Trophoblast cell (in vitro differentiated cells and primary cell): ENCODE results near the gene NRXN3.
A peak's percentile ranks its signal among the peaks of the same experiment; 100 is the strongest.

Source experiments
- DNase-seq, 2 donors: peaks; one replicate each; pipeline ENCODE4 v3.0.0-alpha.2; 2016
- H2AFZ ChIP-seq: 2 replicates; pipeline ENCODE4 v1.6.1; 2013; ENCODE audit warnings: low read length, moderate library complexity, mild to moderate bottlenecking; ENCODE audit not compliant: insufficient read depth, poor library complexity
- H2AK5ac ChIP-seq: 2 replicates; pipeline ENCODE4 v1.6.1; 2013; ENCODE audit warnings: mild to moderate bottlenecking, low read length
- H2BK120ac ChIP-seq: 2 replicates; pipeline ENCODE4 v1.6.1; 2013; ENCODE audit warnings: low read length, mild to moderate bottlenecking, moderate library complexity; ENCODE audit not compliant: insufficient read depth, poor library complexity
- H2BK12ac ChIP-seq: 2 replicates; pipeline ENCODE4 v1.6.1; 2013; ENCODE audit warnings: mild to moderate bottlenecking, low read length, moderate library complexity
- H2BK5ac ChIP-seq: 2 replicates; pipeline ENCODE4 v1.6.1; 2013; ENCODE audit warnings: low read length, low read depth, moderate library complexity, mild to moderate bottlenecking; ENCODE audit not compliant: poor library complexity
- H3K14ac ChIP-seq: 2 replicates; pipeline ENCODE4 v1.6.1; 2013; ENCODE audit warnings: mild to moderate bottlenecking, low read length
- H3K18ac ChIP-seq: 2 replicates; pipeline ENCODE4 v1.6.1; 2013; ENCODE audit warnings: mild to moderate bottlenecking, low read length
- H3K23ac ChIP-seq: 2 replicates; pipeline ENCODE4 v1.6.1; 2013; ENCODE audit warnings: low read length
- H3K27ac ChIP-seq: 2 replicates; pipeline ENCODE4 v1.5.1; 2013; ENCODE audit warnings: low read depth, mild to moderate bottlenecking, inconsistent platforms, low read length, moderate library complexity
- H3K27me3 ChIP-seq: 2 replicates; pipeline ENCODE4 v1.6.1; 2013; ENCODE audit warnings: inconsistent platforms, mild to moderate bottlenecking, low read length, moderate library complexity; ENCODE audit not compliant: insufficient read depth
- H3K36me3 ChIP-seq, 2 experiments: 1 replicate in 1 of 2; 2 replicates in 1 of 2; pipeline ENCODE4 v1.6.1; 2013; ENCODE audit warnings: low read length in 2 of 2, mild to moderate bottlenecking in 2 of 2, moderate library complexity in 1 of 2; ENCODE audit not compliant: insufficient read depth in 2 of 2, control insufficient read depth in 1 of 2
- H3K4ac ChIP-seq: 2 replicates; pipeline ENCODE4 v1.6.1; 2013; ENCODE audit warnings: low read depth, mild to moderate bottlenecking, low read length, moderate library complexity
- H3K4me1 ChIP-seq, 2 experiments: 1 replicate in 1 of 2; 2 replicates in 1 of 2; pipeline ENCODE4 v1.6.1; 2013; ENCODE audit warnings: low read length in 2 of 2, mild to moderate bottlenecking in 2 of 2, moderate library complexity in 1 of 2; ENCODE audit not compliant: insufficient read depth in 2 of 2, control insufficient read depth in 1 of 2
- H3K4me2 ChIP-seq: 2 replicates; pipeline ENCODE4 v1.6.1; 2013; ENCODE audit warnings: inconsistent platforms, mild to moderate bottlenecking, low read length, moderate library complexity
- H3K4me3 ChIP-seq: 2 replicates; pipeline ENCODE4 v1.5.1; 2013; ENCODE audit warnings: mild to moderate bottlenecking, low read depth, low read length, inconsistent platforms
- H3K79me1 ChIP-seq: one replicate; pipeline ENCODE4 v1.6.1; 2013; ENCODE audit warnings: low read length
- H3K79me2 ChIP-seq: 2 replicates; pipeline ENCODE4 v1.6.1; 2013; ENCODE audit warnings: low read length, mild to moderate bottlenecking; ENCODE audit not compliant: control insufficient read depth, insufficient read depth, poor library complexity
- H3K9ac ChIP-seq: 2 replicates; pipeline ENCODE4 v1.6.1; 2013; ENCODE audit warnings: mild to moderate bottlenecking, low read length
- H3K9me3 ChIP-seq: 2 replicates; pipeline ENCODE4 v1.6.1; 2013; ENCODE audit warnings: low read depth, mild to moderate bottlenecking, control low read depth, inconsistent platforms, low read length; ENCODE audit not compliant: insufficient read depth
- H4K12ac ChIP-seq: 2 replicates; pipeline ENCODE4 v1.6.1; 2013; ENCODE audit warnings: low read depth, mild to moderate bottlenecking, low read length, moderate library complexity
- H4K8ac ChIP-seq: 2 replicates; pipeline ENCODE4 v1.6.1; 2013; ENCODE audit warnings: low read depth, mild to moderate bottlenecking, low read length, moderate library complexity
- H4K91ac ChIP-seq: one replicate; pipeline ENCODE4 v1.6.1; 2013; ENCODE audit warnings: low read depth, mild to moderate bottlenecking, low read length, moderate library complexity
- WGBS: extraction: QIAGEN DNeasy Blood & Tissue Kit; methylation state at CpG from one replicate; pipeline ENCODE4 v1.1.7; 2013; ENCODE audit warnings: missing lambda C conversion rate; ENCODE audit not compliant: insufficient read length, insufficient coverage; ENCODE audit errors: extremely low coverage; 5-methylcytosine and 5-hydroxymethylcytosine counted together

Gene NRXN3

DNA sequence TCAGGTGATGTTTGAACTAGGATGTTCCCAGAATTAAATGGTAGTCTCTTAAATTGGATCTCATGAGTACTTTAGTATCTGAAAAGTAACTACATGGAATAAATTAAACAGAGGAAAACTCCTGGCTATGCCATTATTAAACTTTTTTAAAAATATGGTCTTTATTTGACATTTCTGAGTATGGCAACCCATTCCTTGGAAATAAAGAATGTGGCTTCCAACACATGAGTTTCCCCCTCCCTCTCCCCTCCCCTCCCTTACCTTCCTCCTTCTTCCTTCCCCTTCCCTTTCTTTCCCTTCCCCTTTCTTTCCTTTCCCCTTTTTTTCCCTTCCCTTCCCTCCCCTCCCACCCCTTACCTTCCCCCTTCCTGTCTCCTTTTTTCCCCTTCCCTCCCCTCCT, 1100.9 kb downstream of the NRXN3 start:
- Histone ChIP-seq H3K4me2 (no peak overlapping the region), H3K14ac (no peak overlapping the region)
- DNase-seq = no peak

DNA sequence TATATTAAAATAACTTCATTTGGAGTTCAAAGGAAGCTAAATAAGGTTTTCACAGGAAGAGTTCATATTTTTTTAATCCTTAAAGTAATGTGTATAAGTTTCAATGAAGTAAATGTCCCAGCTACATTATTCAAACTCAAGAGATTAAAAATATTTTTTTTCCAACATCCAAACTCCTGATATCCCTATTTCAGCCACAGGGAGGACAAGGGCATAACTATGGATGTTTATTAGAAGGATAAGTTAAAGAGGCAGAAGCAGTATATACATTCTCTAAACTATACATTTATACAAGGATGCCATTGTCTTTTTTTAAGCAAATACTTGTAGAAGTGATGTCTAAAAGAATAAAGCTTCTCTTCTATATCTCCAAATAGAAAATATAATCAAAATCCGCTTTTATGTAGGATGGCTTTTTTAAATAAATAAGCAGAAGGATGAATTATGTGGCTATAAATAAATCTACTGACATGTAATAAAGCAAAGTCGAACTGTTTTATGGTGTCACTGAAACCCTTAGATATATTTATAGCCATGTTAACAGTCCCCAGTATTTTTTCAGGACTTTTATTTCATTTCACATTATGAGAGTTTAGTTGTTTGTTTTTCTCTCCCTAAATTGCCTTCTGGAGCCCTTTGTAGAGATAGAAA, 1104.6 kb downstream of the NRXN3 start:
- H2BK120ac ChIP-seq = no peak overlapping the region
- H3K4me1 ChIP-seq = peaks cover 3 to 5% of the 10 kb centered on the region in 2 experiments
- DNase-seq = no peak
- no peak overlapping the region for H4K8ac ChIP-seq
- no peak overlapping the region for H3K4ac ChIP-seq
- H3K14ac ChIP-seq = no peak overlapping the region
- no peak overlapping the region for H3K4me2 ChIP-seq
- no peak overlapping the region for H3K9ac ChIP-seq
- no peaks in the 10 kb centered on the region for H3K36me3 ChIP-seq
- H3K79me2 ChIP-seq = no peaks in the 10 kb centered on the region
- H3K9me3 ChIP-seq = no peaks in the 10 kb centered on the region
- H2AFZ ChIP-seq = no peak overlapping the region
- no peak overlapping the region for H3K18ac ChIP-seq
- WGBS = no CpG with 5 or more reads among the region's 2 CpGs
- no peak overlapping the region for H3K4me3 ChIP-seq
- H2BK5ac ChIP-seq = no peak overlapping the region
- H3K23ac ChIP-seq = no peak overlapping the region
- H3K27ac ChIP-seq = no peak overlapping the region
- H2AK5ac ChIP-seq = no peak overlapping the region
- no peaks in the 10 kb centered on the region for H3K27me3 ChIP-seq
- no peak overlapping the region for H4K91ac ChIP-seq
- H4K12ac ChIP-seq = no peak overlapping the region
- peaks cover 2% of the 10 kb centered on the region for H3K79me1 ChIP-seq
- no peak overlapping the region for H2BK12ac ChIP-seq

More for the DNA sequence above, 1100.9 kb downstream of the NRXN3 start:
- no peaks in the 10 kb centered on the region for H3K79me2 ChIP-seq
- H2BK12ac ChIP-seq = no peak overlapping the region
- no peaks in the 10 kb centered on the region for H3K36me3 ChIP-seq
- H4K12ac ChIP-seq = no peak overlapping the region
- H3K4me3 ChIP-seq = no peak overlapping the region
- no peak overlapping the region for H2BK5ac ChIP-seq
- H2BK120ac ChIP-seq = no peak overlapping the region
- no peaks in the 10 kb centered on the region for H3K4me1 ChIP-seq
- H3K27ac ChIP-seq = no peak overlapping the region
- no peak overlapping the region for H2AFZ ChIP-seq
- H3K9me3 ChIP-seq = no peaks in the 10 kb centered on the region
- no peak overlapping the region for H4K91ac ChIP-seq
- H3K23ac ChIP-seq = no peak overlapping the region
- no peaks in the 10 kb centered on the region for H3K27me3 ChIP-seq
- no peak overlapping the region for H3K18ac ChIP-seq
- no peak overlapping the region for H4K8ac ChIP-seq
- H3K4ac ChIP-seq = no peak overlapping the region
- H3K9ac ChIP-seq = no peak overlapping the region
- H2AK5ac ChIP-seq = no peak overlapping the region
- no peaks in the 10 kb centered on the region for H3K79me1 ChIP-seq

DNA sequence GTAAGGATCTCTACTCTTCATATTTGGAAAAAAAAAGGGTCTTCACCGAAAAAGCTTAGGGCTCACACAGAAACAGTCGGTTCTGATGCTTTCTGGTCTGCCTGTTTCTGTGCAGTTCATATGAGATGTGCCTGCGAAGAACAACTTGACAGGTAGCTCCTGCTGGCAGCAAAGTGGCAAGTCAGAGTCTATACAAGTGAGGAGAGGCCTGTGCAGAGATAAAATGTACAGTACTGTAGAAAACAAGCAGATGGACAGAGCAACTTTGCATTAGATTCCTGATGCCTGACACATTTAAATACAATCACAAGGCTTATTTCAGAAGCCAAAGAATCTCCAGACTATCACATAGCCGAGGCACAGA, 1105.1 kb downstream of the NRXN3 start:
- Histone ChIP-seq H3K27me3 (no peaks in the 10 kb centered on the region), H2AFZ (no peak overlapping the region), H3K4me2 (no peak overlapping the region), H3K79me1 (peaks cover 2% of the 10 kb centered on the region), H4K91ac (no peak overlapping the region), H3K36me3 (no peaks in the 10 kb centered on the region), H3K9me3 (no peaks in the 10 kb centered on the region), H2AK5ac (no peak overlapping the region), H2BK5ac (no peak overlapping the region), H2BK120ac (no peak overlapping the region), H3K4me3 (no peak overlapping the region), H3K79me2 (no peaks in the 10 kb centered on the region), H2BK12ac (no peak overlapping the region), H3K9ac (no peak overlapping the region), H4K12ac (no peak overlapping the region), H4K8ac (no peak overlapping the region), H3K27ac (no peak overlapping the region), H3K4me1 (peaks cover 6 to 9% of the 10 kb centered on the region in 2 experiments), H3K18ac (no peak overlapping the region), H3K14ac (no peak overlapping the region), H3K4ac (no peak overlapping the region), H3K23ac (no peak overlapping the region)
- DNase-seq = no peak
- no CpG with 5 or more reads among the region's 4 CpGs for WGBS

DNA sequence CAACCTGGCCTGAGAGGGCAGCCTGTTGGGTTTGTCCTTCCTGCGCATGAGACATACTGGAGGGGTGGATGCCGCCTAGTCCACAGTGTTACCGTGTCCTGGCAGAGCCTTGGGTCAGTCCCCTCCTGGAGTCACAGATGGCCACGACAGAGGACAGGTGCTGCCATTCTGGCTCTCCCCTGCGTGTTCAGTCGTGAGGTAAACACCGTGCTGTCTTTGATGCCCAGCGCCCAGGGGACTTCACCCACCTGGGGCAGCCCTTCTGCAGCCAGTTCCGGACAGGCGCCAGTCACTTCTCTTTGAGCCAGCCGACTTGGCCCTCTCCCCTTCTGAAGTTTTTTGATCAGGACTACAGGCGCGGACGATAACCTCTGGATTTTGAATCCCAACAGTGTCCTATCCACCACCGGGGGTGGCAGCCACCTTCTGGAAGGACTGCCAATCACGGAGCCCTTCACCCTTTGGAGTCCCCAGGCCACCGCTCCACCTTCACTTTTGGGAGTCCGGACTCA, 1108.2 kb downstream of the NRXN3 start:
- H2BK120ac ChIP-seq = no peak overlapping the region
- no peak overlapping the region for H2BK12ac ChIP-seq
- H4K12ac ChIP-seq = no peak overlapping the region
- H3K18ac ChIP-seq = no peak overlapping the region
- no peak overlapping the region for H4K91ac ChIP-seq
- H3K27ac ChIP-seq = no peak overlapping the region
- H3K4me2 ChIP-seq = peak overlapping the region; percentile 88
- no peak for DNase-seq
- H3K23ac ChIP-seq = no peak overlapping the region
- H4K8ac ChIP-seq = no peak overlapping the region
- H2AK5ac ChIP-seq = no peak overlapping the region
- no peak overlapping the region for H2AFZ ChIP-seq
- H3K4me3 ChIP-seq = peak overlapping the region; percentile 79
- WGBS = no CpG with 5 or more reads among the region's 18 CpGs
- H3K79me1 ChIP-seq = peaks cover 2% of the 10 kb centered on the region
- no peak overlapping the region for H2BK5ac ChIP-seq
- no peaks in the 10 kb centered on the region for H3K36me3 ChIP-seq
- peaks cover 10% of the 10 kb centered on the region in 2 experiments for H3K4me1 ChIP-seq
- H3K14ac ChIP-seq = no peak overlapping the region
- no peaks in the 10 kb centered on the region for H3K9me3 ChIP-seq
- no peaks in the 10 kb centered on the region for H3K27me3 ChIP-seq
- H3K4ac ChIP-seq = no peak overlapping the region
- H3K79me2 ChIP-seq = no peaks in the 10 kb centered on the region
- no peak overlapping the region for H3K9ac ChIP-seq
